Smooth muscle cell of the brain vasculature (primary cell): ENCODE results near the gene SLC10A3.
A peak's percentile ranks its signal among the peaks of the same experiment; 100 is the strongest.

ENCODE experiments used
- DNase-seq: peaks from one replicate; pipeline ENCODE4 v3.0.0-alpha.2; 2012; ENCODE audit warnings: low read depth, low spot score

Gene SLC10A3

GRCh38 chrX:154484255-154485149 lies 5.9 kb downstream of the SLC10A3 start:
- DNase-seq, result no peak

GRCh38 chrX:154483325-154483724 lies 7.1 kb downstream of the SLC10A3 start:
- no peak for DNase-seq

- DNase-seq, result no peak
Measured at GRCh38 chrX:154482786-154483185, 7.6 kb downstream of the SLC10A3 start.

GRCh38 chrX:154481911-154482601 lies 8.4 kb downstream of the SLC10A3 start:
- DNase-seq, result no peak

GRCh38 chrX:154481195-154481594 lies 9.2 kb downstream of the SLC10A3 start:
- no peak for DNase-seq

GRCh38 chrX:154478728-154479622 lies 11.5 kb downstream of the SLC10A3 start, which contains the start of gene LAGE3:
Gene LAGE3, minus strand, starts transcription at chrX:154479281. Its CDS starts 366 bp downstream, at chrX:154478915.
- peak; percentile 58 for DNase-seq

GRCh38 chrX:154477891-154478477 lies 12.4 kb downstream of the SLC10A3 start:
- DNase-seq, result no peak

- DNase-seq, result no peak
Measured at GRCh38 chrX:154476821-154477220, 13.6 kb downstream of the SLC10A3 start.

- no peak for DNase-seq
Measured at GRCh38 chrX:154473683-154474082, 16.7 kb downstream of the SLC10A3 start.

GRCh38 chrX:154472685-154473632 lies 17.5 kb downstream of the SLC10A3 start:
- DNase-seq, result no peak

GRCh38 chrX:154471839-154472684 lies 18.4 kb downstream of the SLC10A3 start:
- DNase-seq, result no peak

- no peak for DNase-seq
Measured at GRCh38 chrX:154470914-154471568, 19.4 kb downstream of the SLC10A3 start.

GRCh38 chrX:154470434-154470833 lies 20.0 kb downstream of the SLC10A3 start:
- no peak for DNase-seq

- no peak for DNase-seq
Measured at GRCh38 chrX:154469880-154470279, 20.5 kb downstream of the SLC10A3 start.

GRCh38 chrX:154469114-154469513 lies 21.3 kb downstream of the SLC10A3 start:
- DNase-seq, result no peak

GRCh38 chrX:154468217-154468616 lies 22.2 kb downstream of the SLC10A3 start:
- DNase-seq, result no peak

- no peak for DNase-seq
Measured at GRCh38 chrX:154467556-154467955, 22.9 kb downstream of the SLC10A3 start.

GRCh38 chrX:154466907-154467306 lies 23.5 kb downstream of the SLC10A3 start:
- DNase-seq, result no peak

GRCh38 chrX:154466036-154466435 lies 24.4 kb downstream of the SLC10A3 start:
- DNase-seq, result no peak
